Tibial nerve (tissue), 4 donors: ENCODE results near the gene WDR64. TPM values are rescaled to one million over a fixed set of nuclear protein-coding genes. Genes with fewer than 3 reads are reported as not detected.

Source experiments
- DNase-seq, 2 donors: peaks; one replicate each; pipeline ENCODE4 v3.0.0-alpha.2; 2019; ENCODE audit warnings: low spot score in 2 of 2
- H3K27ac ChIP-seq, 4 donors: fragments of 200-600 bp; sonication (generic) in 3 of 4; one replicate each; pipeline ENCODE4 v1.5.1; 2017 to 2019; ENCODE audit warnings: mild to moderate bottlenecking in 1 of 4
- H3K27me3 ChIP-seq, 2 donors: fragments of 200-600 bp; sonication (generic) in 1 of 2; one replicate each; pipeline versions ENCODE4 v1.5.1 to v1.6.0; 2017 to 2019
- H3K36me3 ChIP-seq, 3 donors: fragments of 200-600 bp; sonication (generic); one replicate each; pipeline ENCODE4 v1.5.1; 2018 to 2019
- H3K4me1 ChIP-seq, 4 donors: fragments of 200-600 bp; sonication (generic) in 3 of 4; one replicate each; pipeline ENCODE4 v1.5.1; 2017 to 2019
- H3K4me3 ChIP-seq, 4 donors: fragments of 200-600 bp; sonication (generic) in 3 of 4; one replicate each; pipeline ENCODE4 v1.5.1; 2017 to 2019; ENCODE audit warnings: mild to moderate bottlenecking in 1 of 4, moderate library complexity in 1 of 4
- H3K9me3 ChIP-seq, 4 donors: fragments of 200-600 bp; sonication (generic) in 3 of 4; one replicate each; pipeline ENCODE4 v1.5.1; 2017 to 2019
- CTCF ChIP-seq, 5 experiments: fragments of 200-600 bp in 3 of 5; fragments of 450-650 bp in 2 of 5; sonication (generic) in 3 of 5; IDR thresholded peaks; one replicate each; pipeline ENCODE4 v1.5.1; 2016 to 2019; ENCODE audit warnings: antibody characterized with exemption in 5 of 5, mild to moderate bottlenecking in 3 of 5, moderate library complexity in 2 of 5
- EP300 ChIP-seq, 2 donors: sonication (generic); formaldehyde crosslinking; IDR thresholded peaks; one replicate each; pipeline ENCODE4 v1.6.1; 2017; ENCODE audit warnings: antibody characterized with exemption in 2 of 2, mild to moderate bottlenecking in 1 of 2
- POLR2A ChIP-seq, 2 donors: fragments of 450-650 bp; IDR thresholded peaks; one replicate each; pipeline ENCODE4 v1.6.1; 2017; ENCODE audit warnings: antibody characterized with exemption in 2 of 2, mild to moderate bottlenecking in 2 of 2, moderate library complexity in 2 of 2
- WGBS, 2 donors: methylation state at CpG; one replicate each; pipeline ENCODE4 v1.1.5; 2018; 5-methylcytosine and 5-hydroxymethylcytosine counted together
- total RNA-seq, 4 donors: library from RNA; depleted of rRNA; stranded (reverse); fragments of >200 nt; gene quantifications; one replicate each; pipeline ENCODE4 v1.1.0, GENCODE V29; 2016

Gene WDR64
- total RNA-seq, 4 donors from 2014 or later, result 0.42 TPM; not detected in 3

- Histone ChIP-seq H3K9me3 (no peaks in the 10 kb centered on the region), H3K4me1 (peaks cover 0 to 6% (median 3%) of the 10 kb centered on the region in 4 donors), H3K27me3 (no peaks in the 10 kb centered on the region), H3K4me3 (no peak overlapping the region), H3K27ac (no peak overlapping the region), H3K36me3 (no peaks in the 10 kb centered on the region)
- 92 to 95% methylated on average over 3 of the region's 3 CpGs for WGBS, 2 donors
- TF ChIP-seq CTCF (IDR thresholded peaks at IDR 0.05) (no peak), POLR2A (IDR thresholded peaks at IDR 0.05) (no peak), EP300 (IDR thresholded peaks at IDR 0.05) (no peak)
- no peak for DNase-seq
Measured at GRCh38 chr1:241666419-241666818, 14.3 kb downstream of the WDR64 start.

GRCh38 chr1:241672301-241672700 is 20.2 kb downstream of the WDR64 start:
- Histone ChIP-seq H3K4me3 (no peak overlapping the region), H3K36me3 (no peaks in the 10 kb centered on the region), H3K27ac (no peak overlapping the region), H3K9me3 (no peaks in the 10 kb centered on the region), H3K4me1 (no peaks in the 10 kb centered on the region), H3K27me3 (no peaks in the 10 kb centered on the region)
- WGBS, 2 donors, result 88 to 97% methylated on average over 1 of the region's 1 CpG
- no peak for TF ChIP-seq CTCF (IDR thresholded peaks at IDR 0.05)
- no peak for TF ChIP-seq POLR2A (IDR thresholded peaks at IDR 0.05)
- TF ChIP-seq EP300 (IDR thresholded peaks at IDR 0.05), result no peak
- no peak for DNase-seq

- Histone ChIP-seq H3K4me1 (no peaks in the 10 kb centered on the region), H3K27ac (no peak overlapping the region), H3K9me3 (no peaks in the 10 kb centered on the region), H3K27me3 (no peaks in the 10 kb centered on the region), H3K36me3 (no peaks in the 10 kb centered on the region), H3K4me3 (no peak overlapping the region)
- WGBS, 2 donors, result 98 to 100% methylated on average over 1 of the region's 1 CpG
- no peak for DNase-seq
- TF ChIP-seq CTCF (IDR thresholded peaks at IDR 0.05) (no peak), POLR2A (IDR thresholded peaks at IDR 0.05) (no peak)
Measured at GRCh38 chr1:241674805-241675384, 22.8 kb downstream of the WDR64 start.

GRCh38 chr1:241675983-241676382 is 23.9 kb downstream of the WDR64 start:
- TF ChIP-seq EP300 (IDR thresholded peaks at IDR 0.05), result no peak
- TF ChIP-seq CTCF (IDR thresholded peaks at IDR 0.05), result no peak
- no peak for TF ChIP-seq POLR2A (IDR thresholded peaks at IDR 0.05)
- DNase-seq, result no peak
- no peaks in the 10 kb centered on the region for H3K9me3 ChIP-seq
- WGBS, 2 donors, result 41 to 51% methylated on average over 4 of the region's 4 CpGs
- no peaks in the 10 kb centered on the region for H3K36me3 ChIP-seq
- no peaks in the 10 kb centered on the region for H3K27me3 ChIP-seq
- H3K4me3 ChIP-seq, result no peak overlapping the region
- no peak overlapping the region for H3K27ac ChIP-seq
- no peaks in the 10 kb centered on the region for H3K4me1 ChIP-seq

DNA sequence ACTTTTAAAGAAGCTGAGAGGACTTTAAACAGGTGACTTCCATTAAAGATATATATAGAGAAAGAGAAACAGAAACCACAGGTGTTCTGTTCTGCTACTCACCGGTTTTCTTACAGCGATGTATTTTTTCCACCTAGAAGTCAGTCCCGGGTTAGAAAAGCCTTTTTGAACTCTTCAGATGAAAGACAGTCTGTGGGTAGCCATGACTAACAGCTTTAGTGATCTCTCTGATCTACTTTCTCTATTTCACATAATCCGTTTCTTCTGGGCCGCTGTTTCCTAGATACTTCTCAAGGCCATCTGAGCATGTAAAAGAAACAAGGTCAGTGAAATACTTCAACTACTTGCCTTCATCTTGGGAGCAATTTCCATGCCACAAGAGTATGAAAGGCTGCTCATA is 25.1 kb downstream of the WDR64 start:
- Histone ChIP-seq H3K27ac (no peak overlapping the region), H3K27me3 (no peaks in the 10 kb centered on the region), H3K4me1 (no peaks in the 10 kb centered on the region), H3K36me3 (no peaks in the 10 kb centered on the region), H3K9me3 (peaks cover 0 to 3% (median 0%) of the 10 kb centered on the region in 4 donors), H3K4me3 (no peak overlapping the region)
- DNase-seq, result no peak
- 57 to 73% methylated on average over 5 of the region's 5 CpGs for WGBS, 2 donors
- TF ChIP-seq POLR2A (IDR thresholded peaks at IDR 0.05) (no peak), CTCF (IDR thresholded peaks at IDR 0.05) (no peak), EP300 (IDR thresholded peaks at IDR 0.05) (no peak)
